ENCODE measurements around the gene MARF1. TPM values are rescaled to one million over a fixed set of nuclear protein-coding genes. Genes with fewer than 3 reads are reported as not detected.

Gene MARF1
- total RNA-seq, 2 donors from 2014 or later = 85.0 to 120 TPM

Other genes with a start within 250 kb of the MARF1 start
- not detected for gene MPV17L, start 247.4 kb downstream of the MARF1 start, total RNA-seq
- 10 to 100 TPM in 1 of 2 donors, 1 to 10 TPM in 1; 7.0 to 19.3 TPM for gene BMERB1, start 208.6 kb downstream of the MARF1 start, total RNA-seq
- 100 to 1,000 TPM; 112 to 117 TPM for gene NDE1, start 7.1 kb upstream of the MARF1 start, total RNA-seq
- gene MYH11, start 213.9 kb upstream of the MARF1 start, total RNA-seq = not detected
- gene CEP20, start 245.4 kb upstream of the MARF1 start, total RNA-seq = 10 to 100 TPM; 65.9 to 70.4 TPM